Stimulated activated CD4-positive, alpha-beta T cell treated with anti-CD3 and anti-CD28 coated beads, Interleukin-15, amount 100 ng/mL, for 48 hours (primary cell): ENCODE results near the gene F11.
"Not testable (repeated sequence)": the region's sequence is repeated elsewhere in the genome, so short reads cannot be mapped to it uniquely, and the experiment has no call there.

ENCODE experiments used
- DNase-seq, 2 donors: peaks; one replicate each; pipeline ENCODE4 v3.0.0-alpha.2; 2020; ENCODE audit warnings: low read depth in 2 of 2

The F11 gene

DNA sequence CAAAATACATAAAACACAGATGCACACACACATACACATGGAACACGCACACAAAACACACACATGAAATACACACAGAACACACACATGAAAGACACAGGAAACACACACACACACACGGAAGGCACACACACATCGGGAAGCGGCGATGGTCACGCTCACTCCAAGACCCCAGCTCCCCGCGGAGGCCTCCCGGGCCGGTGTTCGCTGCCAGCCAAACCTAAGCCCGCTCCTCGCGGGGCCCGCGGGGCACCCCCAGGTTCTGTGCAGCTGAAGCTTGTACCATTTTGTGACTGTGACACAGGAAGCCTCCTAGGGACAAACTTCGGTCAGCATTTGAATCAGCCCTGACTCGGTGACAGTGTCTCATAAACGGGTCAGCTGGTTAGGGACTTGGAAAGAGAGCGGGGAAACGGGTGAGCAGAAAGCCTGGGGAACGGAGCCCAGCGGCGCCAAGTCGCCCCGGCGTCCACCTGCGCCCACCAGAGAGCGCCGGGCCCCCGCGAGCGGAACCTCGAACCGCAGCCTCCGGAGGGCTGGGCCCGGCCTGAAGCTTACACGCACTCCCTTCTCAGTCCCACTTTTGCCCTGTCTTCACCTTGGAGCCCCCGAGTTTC, 32.1 kb downstream of the F11 start:
- DNase-seq, result no peak

DNA sequence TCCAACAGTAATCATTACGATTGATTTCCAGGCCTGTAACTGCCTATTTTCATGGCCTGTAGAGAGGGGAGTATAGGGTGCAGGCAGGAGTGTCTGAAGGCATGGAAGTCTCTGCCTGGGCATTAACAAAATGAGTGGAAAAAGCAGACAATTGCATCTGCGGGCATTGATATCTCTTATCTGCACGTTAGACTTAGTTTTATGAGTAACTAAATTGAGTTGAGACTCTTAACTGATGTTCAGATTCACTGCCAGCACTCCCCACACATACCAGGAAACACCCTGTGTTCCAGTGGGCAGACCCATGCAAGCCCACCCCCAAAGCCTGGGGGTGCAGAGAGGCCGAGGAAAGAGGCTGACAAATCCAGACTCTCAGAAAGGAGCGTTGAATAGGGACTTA, 33.3 kb downstream of the F11 start:
- no peak for DNase-seq

- no peak for DNase-seq
Observed at GRCh38 chr4:186300659-186301390, 34.8 kb downstream of the F11 start.

DNA sequence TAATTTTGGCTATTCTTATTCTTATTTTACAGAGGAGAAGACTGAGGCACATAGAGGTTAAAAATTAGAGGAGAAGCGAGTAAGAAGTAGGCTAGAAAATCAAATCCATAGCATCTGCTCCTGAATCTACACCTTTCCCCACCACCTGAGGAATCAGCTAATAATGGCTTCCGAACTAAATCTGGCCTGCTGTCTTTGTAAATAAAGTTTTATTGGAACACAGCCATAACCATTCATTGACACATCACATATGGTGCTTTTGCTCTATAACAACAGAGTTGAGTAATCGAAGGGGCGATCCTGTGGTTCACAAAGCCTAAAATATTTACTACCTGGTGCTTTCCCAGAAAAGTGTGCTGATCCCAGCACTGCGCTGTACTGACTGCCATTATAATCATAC, 38.2 kb downstream of the F11 start:
- no peak for DNase-seq

GRCh38 chr4:186304866-186305505, 39.0 kb downstream of the F11 start:
- no peak for DNase-seq

DNA sequence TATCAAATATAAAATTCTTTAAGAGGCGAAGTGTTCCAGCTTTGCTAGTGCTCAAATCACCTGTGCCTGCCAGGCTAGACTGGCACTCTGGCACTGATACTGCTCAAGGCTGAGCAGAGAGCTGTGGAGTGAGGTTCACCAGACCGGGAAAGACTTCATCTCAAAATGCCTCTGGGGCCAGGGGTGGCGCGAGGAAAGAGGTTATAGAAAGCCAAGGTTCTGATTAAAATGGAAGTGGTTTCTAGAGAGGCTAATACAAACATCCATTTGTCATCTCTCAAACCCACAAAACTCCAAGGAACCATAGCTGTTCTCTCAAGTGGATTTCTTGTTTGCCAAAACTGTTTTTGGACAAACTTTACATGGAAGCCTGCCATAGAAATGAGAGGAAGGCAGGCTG, 41.5 kb downstream of the F11 start:
- no peak for DNase-seq

DNA sequence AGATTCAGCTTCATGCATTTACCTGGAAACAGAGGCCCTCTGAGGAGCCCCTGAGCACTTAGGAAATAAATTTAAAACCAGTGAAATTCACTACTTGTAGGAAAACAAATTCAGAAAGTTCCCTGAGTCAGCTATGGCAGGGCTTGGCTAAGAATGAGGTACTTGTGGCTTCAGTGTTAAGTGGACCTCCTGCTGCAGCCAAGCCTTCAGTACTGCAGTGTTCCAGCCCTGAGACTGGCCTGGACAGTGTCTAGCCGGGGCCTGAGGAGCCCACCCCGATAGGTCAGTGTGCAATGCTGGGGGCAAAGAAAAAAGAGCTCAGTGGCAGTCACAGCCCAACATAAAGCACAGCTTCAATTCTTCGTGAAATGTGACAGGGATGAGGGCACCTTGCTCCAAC, 41.9 kb downstream of the F11 start:
- DNase-seq, result no peak

- no peak for DNase-seq
Observed at GRCh38 chr4:186318481-186318880, 52.5 kb downstream of the F11 start.

DNA sequence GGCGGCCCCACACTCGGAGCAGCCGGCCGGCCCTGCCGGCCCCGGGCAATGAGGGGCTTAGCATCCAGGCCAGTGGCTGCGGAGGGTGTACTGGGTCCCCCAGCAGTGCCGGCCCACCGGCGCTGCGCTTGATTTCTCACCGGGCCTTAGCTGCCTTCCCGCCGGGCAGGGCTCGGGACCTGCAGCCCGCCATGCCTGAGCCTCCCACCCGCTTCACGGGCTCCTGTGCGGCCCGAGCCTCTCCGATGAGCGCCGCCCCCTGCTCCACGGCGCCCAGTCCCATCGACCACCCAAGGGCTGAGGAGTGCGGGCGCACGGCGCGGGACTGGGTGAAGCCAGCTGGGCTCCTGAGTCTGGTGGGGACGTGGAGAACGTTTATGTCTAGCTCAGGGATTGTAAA, 58.7 kb downstream of the F11 start:
- not testable (repeated sequence) for DNase-seq

- no peak for DNase-seq
Observed at GRCh38 chr4:186326391-186326790, 60.4 kb downstream of the F11 start.

- DNase-seq, result no peak
Observed at GRCh38 chr4:186329372-186329771, 63.4 kb downstream of the F11 start.

GRCh38 chr4:186330368-186330767, 64.4 kb downstream of the F11 start:
- no peak for DNase-seq

- no peak for DNase-seq
Observed at GRCh38 chr4:186335793-186336192, 69.8 kb downstream of the F11 start.
